Kidney (tissue), 14 donors: Measurements from ENCODE around the gene SLC37A4. TPM values are rescaled to one million over a fixed set of nuclear protein-coding genes. Genes with fewer than 3 reads are reported as not detected.
"Not testable (repeated sequence)": the region's sequence is repeated elsewhere in the genome, so short reads cannot be mapped to it uniquely, and the experiment has no call there.

Experiments
- DNase-seq, 5 donors: peaks; one replicate each; pipeline ENCODE4 v3.0.0-alpha.2; 2013 to 2020
- FAIRE-seq: peaks from 2 replicates; lab custom pipeline; 2012; peaks lifted over from hg19 to GRCh38; lab: Jason Lieb, UNC
- H3K27ac ChIP-seq, 2 donors: one replicate each; pipeline ENCODE4 v1.7.0; 2013; ENCODE audit warnings: low read depth in 2 of 2, low read length in 2 of 2, inconsistent platforms in 1 of 2
- H3K27me3 ChIP-seq: one replicate; pipeline ENCODE4 v1.7.1; 2013; ENCODE audit warnings: low read length, inconsistent platforms; ENCODE audit not compliant: control insufficient read depth, insufficient read depth
- H3K36me3 ChIP-seq, 3 donors: one replicate each; pipeline versions ENCODE4 v1.7.0 to v1.7.1; 2013; ENCODE audit warnings: low read length in 3 of 3, control low read depth in 1 of 3, inconsistent platforms in 1 of 3; ENCODE audit not compliant: insufficient read depth in 3 of 3, control insufficient read depth in 2 of 3
- H3K4me1 ChIP-seq, 3 donors: one replicate each; pipeline versions ENCODE4 v1.7.0 to v1.7.1; 2013; ENCODE audit warnings: low read length in 3 of 3, inconsistent platforms in 1 of 3, low read depth in 1 of 3; ENCODE audit not compliant: control insufficient read depth in 2 of 3, insufficient read depth in 2 of 3
- H3K4me3 ChIP-seq, 3 donors: one replicate each; pipeline versions ENCODE4 v1.7.0 to v1.8.1; 2013; ENCODE audit warnings: low read length in 3 of 3, control low read depth in 1 of 3, inconsistent platforms in 1 of 3
- H3K9ac ChIP-seq, 3 donors: one replicate each; pipeline versions ENCODE4 v1.7.0 to v1.7.1; 2013; ENCODE audit warnings: low read length in 3 of 3, control low read depth in 1 of 3, inconsistent platforms in 1 of 3
- H3K9me3 ChIP-seq, 3 donors: one replicate each; pipeline versions ENCODE4 v1.7.0 to v1.7.1; 2013; ENCODE audit warnings: low read length in 3 of 3, control low read depth in 1 of 3, inconsistent platforms in 1 of 3; ENCODE audit not compliant: control insufficient read depth in 2 of 3, insufficient read depth in 1 of 3
- intact Hi-C: fragments of 100-400 bp; cut with DNase I; formaldehyde crosslinking; loops from one replicate; pipeline ENCODE4 v1.11.1; 2022
- polyA plus RNA-seq: library from polyadenylated mRNA; stranded (reverse); fragments of 350-450 nt; fragmentation: Illumina TruSeq; extraction: RNeasy Lipid Tissue Mini Kit (QIAGEN cat#74804); gene quantifications from one replicate; pipeline ENCODE4 v1.2.3, GENCODE V29; 2014; ENCODE audit warnings: low read depth, low replicate concordance; ENCODE audit not compliant: insufficient read depth
- total RNA-seq: library from RNA; stranded (reverse); fragmentation: NEBNext Ultra II Directional; extraction: Animal tissue kit (Norgen Biotek cat#: 25700); gene quantifications from one replicate; pipeline ENCODE4 v1.2.1, GENCODE V29; 2021
- TF ChIP-seq, protein P1 (sequence below): IDR thresholded peaks from 3 replicates; pipeline ENCODE4 v1.5.1; 2012; ENCODE audit warnings: mild to moderate bottlenecking, moderate library complexity, borderline replicate concordance; ENCODE audit not compliant: insufficient read depth; ENCODE audit errors: extremely low read depth
- donor health status: control.
- donor health status: control.
- donor health status: control.
- donor health status: control.
- donor health status: control.
- donor health status: DM: yes; HTN: yes; CAD: no.
- donor health status: Normal renal cell carcinoma (clear cell type).

The SLC37A4 gene
- total and polyA plus RNA-seq, 2 donors from 2014 or later, result 49.5 to 115 TPM

DNA sequence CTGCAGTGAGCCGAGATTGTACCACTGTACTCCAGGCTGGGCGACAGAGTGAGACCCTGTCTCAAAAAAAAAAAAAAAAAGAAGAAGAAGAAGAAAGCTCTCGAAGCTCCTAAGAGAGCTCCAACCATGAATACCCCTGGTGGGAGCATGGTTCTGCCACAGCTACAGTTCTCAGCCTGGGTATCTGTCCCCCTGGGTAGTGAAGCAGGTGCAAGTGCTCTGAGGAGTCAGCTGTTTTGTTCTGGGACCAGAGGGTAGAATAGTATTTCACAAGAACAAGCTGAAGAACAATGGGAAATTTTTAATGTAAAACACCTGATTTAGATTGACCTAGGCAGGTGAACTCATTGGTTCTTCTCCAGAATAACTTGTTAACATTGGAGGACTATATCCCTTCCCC is 30.6 kb upstream of the SLC37A4 start:
- H3K27ac ChIP-seq, result no peak overlapping the region
- DNase-seq (no peak), FAIRE-seq (no peak)
- no peaks in the 10 kb centered on the region for H3K27me3 ChIP-seq
- TF ChIP-seq, protein P1, sequence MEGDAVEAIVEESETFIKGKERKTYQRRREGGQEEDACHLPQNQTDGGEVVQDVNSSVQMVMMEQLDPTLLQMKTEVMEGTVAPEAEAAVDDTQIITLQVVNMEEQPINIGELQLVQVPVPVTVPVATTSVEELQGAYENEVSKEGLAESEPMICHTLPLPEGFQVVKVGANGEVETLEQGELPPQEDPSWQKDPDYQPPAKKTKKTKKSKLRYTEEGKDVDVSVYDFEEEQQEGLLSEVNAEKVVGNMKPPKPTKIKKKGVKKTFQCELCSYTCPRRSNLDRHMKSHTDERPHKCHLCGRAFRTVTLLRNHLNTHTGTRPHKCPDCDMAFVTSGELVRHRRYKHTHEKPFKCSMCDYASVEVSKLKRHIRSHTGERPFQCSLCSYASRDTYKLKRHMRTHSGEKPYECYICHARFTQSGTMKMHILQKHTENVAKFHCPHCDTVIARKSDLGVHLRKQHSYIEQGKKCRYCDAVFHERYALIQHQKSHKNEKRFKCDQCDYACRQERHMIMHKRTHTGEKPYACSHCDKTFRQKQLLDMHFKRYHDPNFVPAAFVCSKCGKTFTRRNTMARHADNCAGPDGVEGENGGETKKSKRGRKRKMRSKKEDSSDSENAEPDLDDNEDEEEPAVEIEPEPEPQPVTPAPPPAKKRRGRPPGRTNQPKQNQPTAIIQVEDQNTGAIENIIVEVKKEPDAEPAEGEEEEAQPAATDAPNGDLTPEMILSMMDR, result no peak
- H3K9me3 ChIP-seq, result no peaks in the 10 kb centered on the region
- H3K9ac ChIP-seq, result no peak overlapping the region
- no peak overlapping the region for H3K4me3 ChIP-seq
- H3K4me1 ChIP-seq, result peaks cover 0 to 5% (median 3%) of the 10 kb centered on the region in 3 donors
- intact Hi-C loops, result no loop called here
- H3K36me3 ChIP-seq, result peaks cover 0 to 4% (median 0%) of the 10 kb centered on the region in 3 donors

DNA sequence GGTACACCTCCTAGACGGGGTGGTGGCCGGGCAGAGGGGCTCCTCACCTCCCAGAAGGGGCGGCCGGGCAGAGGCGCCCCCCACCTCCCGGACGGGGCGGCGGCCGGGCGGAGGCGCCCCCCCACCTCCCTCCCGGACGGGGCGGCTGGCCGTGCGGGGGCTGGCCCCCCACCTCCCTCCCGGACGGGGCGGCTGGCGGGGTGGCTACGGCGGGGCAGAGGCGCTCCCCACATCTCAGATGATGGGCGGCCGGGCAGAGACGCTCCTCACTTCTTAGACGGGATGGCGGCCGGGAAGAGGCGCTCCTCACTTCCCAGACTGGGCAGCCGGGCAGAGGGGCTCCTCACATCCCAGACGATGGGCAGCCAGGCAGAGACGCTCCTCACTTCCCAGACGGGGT is 28.5 kb upstream of the SLC37A4 start:
- H3K27me3 ChIP-seq, H3K9me3 ChIP-seq, FAIRE-seq, DNase-seq, H3K9ac ChIP-seq, intact Hi-C loops, H3K4me3 ChIP-seq, H3K27ac ChIP-seq: not testable (repeated sequence)
- H3K4me1 ChIP-seq, result peaks cover 0 to 11% (median 8%) of the 10 kb centered on the region in 3 donors
- peaks cover 0 to 15% (median 6%) of the 10 kb centered on the region in 3 donors for H3K36me3 ChIP-seq

DNA sequence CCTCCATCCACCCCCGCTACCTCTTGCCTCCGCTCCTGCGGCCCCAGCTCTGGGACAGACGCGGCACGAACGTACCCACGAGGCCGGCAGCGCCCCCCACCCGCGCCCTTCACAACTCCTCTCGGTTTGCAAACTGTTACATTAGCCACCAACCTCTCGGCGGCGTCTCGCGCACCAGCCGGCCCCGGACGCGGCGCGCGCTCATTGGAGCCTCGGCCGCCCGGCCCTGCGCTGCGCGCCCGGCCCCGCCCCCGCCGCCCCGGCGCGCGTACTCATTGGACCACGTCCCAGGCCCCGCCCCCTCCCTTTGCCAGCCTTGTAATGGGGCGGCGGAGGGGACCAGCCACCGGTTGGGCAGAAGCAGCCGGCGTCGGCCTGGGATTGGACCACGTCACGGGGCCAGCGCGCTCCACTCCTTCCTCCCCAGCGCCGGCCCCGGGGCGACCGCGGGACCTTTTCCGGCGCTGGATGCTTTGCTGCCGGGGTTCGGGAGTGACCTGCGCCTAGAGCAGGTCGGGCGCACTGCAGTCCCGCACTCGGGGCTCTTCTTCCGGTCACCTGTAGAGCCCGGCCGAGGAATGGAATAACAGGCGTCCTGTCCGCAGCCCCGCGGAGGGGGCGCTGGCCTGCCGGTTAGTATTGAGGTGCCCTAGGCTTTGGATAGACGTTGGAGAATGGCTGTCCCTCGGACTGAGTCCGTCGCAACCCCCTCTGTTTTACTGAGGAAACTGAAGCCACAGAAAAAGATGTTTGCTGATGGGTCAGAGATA is 26.5 kb upstream of the SLC37A4 start, which contains the start of gene HYOU1:
Gene HYOU1, minus strand, starts transcription at position 206 of the 770 bp plus-strand sequence. CDS start 1,045 bp downstream, outside the sequence.
- TF ChIP-seq, protein P1, result peak; percentile 26
- Histone ChIP-seq H3K4me1 (peaks cover 0 to 11% (median 8%) of the 10 kb centered on the region in 3 donors), H3K36me3 (peaks cover 0 to 35% (median 21%) of the 10 kb centered on the region in 3 donors), H3K9me3 (no peaks in the 10 kb centered on the region), H3K4me3 (peak within 1 kb of the TSS; percentile 63 to 88 (median 78)), H3K27me3 (no peaks in the 10 kb centered on the region), H3K27ac (peak within 1 kb of the TSS; percentile 81 to 83), H3K9ac (peak within 1 kb of the TSS; percentile 44 to 89 (median 82))
- FAIRE-seq (no peak), DNase-seq (peak; percentile 97 to 99 (median 98))
- intact Hi-C loops, result no loop called here

DNA sequence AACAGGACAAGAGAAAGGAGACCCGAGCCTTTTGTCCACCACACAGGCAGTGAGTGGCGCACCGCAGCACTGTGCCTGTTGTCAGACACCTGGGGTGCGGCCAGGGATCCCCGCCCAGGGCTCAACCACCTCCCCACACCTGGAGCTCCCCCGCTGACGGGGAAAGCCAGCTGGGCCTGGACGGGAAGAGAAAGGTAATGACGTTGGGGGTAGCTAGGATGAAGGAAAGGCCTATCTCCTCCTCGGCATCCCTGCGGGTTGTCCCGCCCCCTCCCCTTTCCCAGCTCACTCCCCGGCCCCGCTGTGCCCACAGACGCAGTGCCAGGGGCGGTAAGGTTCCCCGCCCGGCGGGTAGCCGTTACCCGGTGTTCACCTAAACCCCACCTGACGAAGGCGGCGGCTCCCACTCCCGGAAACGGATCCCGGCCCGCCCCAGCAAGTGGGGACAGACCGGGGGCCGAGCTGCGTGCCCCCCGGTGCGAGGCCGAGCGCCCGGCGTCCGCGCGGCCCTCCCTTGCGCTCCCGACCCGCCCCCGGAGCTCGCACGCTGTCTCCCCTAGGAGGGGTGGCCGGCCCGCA is 25.8 kb upstream of the SLC37A4 start:
- Histone ChIP-seq H3K4me3 (peak overlapping the region; percentile 62 to 80 (median 69)), H3K36me3 (peaks cover 0 to 41% (median 28%) of the 10 kb centered on the region in 3 donors), H3K4me1 (peaks cover 0 to 11% (median 8%) of the 10 kb centered on the region in 3 donors), H3K27ac (peak overlapping the region; percentile 60 to 83), H3K9me3 (no peaks in the 10 kb centered on the region), H3K9ac (peak overlapping the region; percentile 44 to 89 (median 82)), H3K27me3 (no peaks in the 10 kb centered on the region)
- FAIRE-seq (no peak), DNase-seq (peak in 2 of 5 donors; percentile 24 to 88)
- TF ChIP-seq, protein P1, result no peak
- intact Hi-C loops, result no loop called here
